K562 (cell line): ENCODE measurements around the gene PDE8A.

Experiments
- ARNT ChIP-seq, 2 experiments: fragments of 450-650 bp; IDR thresholded peaks; 2 replicates each; pipeline ENCODE4 v1.6.1; 2016; ENCODE audit warnings: mild to moderate bottlenecking in 1 of 2
- CREB1 ChIP-seq, 2 experiments: sonication (generic) in 1 of 2; formaldehyde crosslinking in 1 of 2; IDR thresholded peaks; 2 replicates each; pipeline versions ENCODE4 v1.6.1 to v1.8.0; 2012 to 2022; ENCODE audit warnings: inconsistent platforms in 1 of 2, mild to moderate bottlenecking in 1 of 2, missing genetic modification reagents in 1 of 2, moderate library complexity in 1 of 2
- LARP7 ChIP-seq: fragments of 450-650 bp; IDR thresholded peaks from 2 replicates; pipeline ENCODE4 v1.6.1; 2016
- TCF7L2 ChIP-seq: fragments of 150-350 bp; IDR thresholded peaks from 2 replicates; pipeline ENCODE4 v1.6.1; 2016; ENCODE audit warnings: low read depth, mild to moderate bottlenecking, low read length, moderate library complexity
- TF ChIP-seq, protein P1 (sequence below): fragments of 450-650 bp; formaldehyde crosslinking; IDR thresholded peaks from 2 replicates; pipeline ENCODE4 v1.4.0; 2022; ENCODE audit warnings: mild to moderate bottlenecking, moderate library complexity
- TF ChIP-seq, protein P2 (sequence below): sonication (generic); formaldehyde crosslinking; IDR thresholded peaks from 2 replicates; pipeline ENCODE4 v1.8.1; 2023; ENCODE audit warnings: mild to moderate bottlenecking, missing genetic modification reagents

DNA sequence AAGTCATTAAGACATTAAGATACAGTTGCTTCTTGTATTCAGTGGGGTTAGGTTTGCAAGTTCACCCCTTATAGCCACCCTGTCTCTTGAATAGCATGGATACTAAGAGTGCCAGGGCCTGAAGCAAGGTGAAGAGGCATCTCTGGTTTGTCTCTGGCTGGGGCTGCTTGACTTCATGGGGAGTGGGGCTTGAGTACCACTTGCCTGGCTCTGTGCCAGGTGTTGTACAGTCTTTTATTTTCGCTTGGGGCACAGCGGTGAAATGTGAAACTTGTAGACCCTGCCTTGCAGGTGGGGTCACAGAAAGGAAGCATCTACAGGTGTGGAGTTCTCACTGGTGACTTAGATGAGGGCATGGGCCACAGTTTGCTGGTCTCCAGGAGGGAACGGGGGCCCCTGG, 152.1 kb downstream of the PDE8A start:
- no peak for TF ChIP-seq CREB1 (IDR thresholded peaks at IDR 0.05)
- no peak for TF ChIP-seq CREB1 (CRISPR knock-in tag; IDR thresholded peaks at IDR 0.05)
- no peak for TF ChIP-seq ARNT (IDR thresholded peaks at IDR 0.05)
- TF ChIP-seq LARP7, result no peak
- no peak for TF ChIP-seq TCF7L2
- TF ChIP-seq, protein P1, sequence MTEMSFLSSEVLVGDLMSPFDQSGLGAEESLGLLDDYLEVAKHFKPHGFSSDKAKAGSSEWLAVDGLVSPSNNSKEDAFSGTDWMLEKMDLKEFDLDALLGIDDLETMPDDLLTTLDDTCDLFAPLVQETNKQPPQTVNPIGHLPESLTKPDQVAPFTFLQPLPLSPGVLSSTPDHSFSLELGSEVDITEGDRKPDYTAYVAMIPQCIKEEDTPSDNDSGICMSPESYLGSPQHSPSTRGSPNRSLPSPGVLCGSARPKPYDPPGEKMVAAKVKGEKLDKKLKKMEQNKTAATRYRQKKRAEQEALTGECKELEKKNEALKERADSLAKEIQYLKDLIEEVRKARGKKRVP, result no peak
- TF ChIP-seq, protein P2, sequence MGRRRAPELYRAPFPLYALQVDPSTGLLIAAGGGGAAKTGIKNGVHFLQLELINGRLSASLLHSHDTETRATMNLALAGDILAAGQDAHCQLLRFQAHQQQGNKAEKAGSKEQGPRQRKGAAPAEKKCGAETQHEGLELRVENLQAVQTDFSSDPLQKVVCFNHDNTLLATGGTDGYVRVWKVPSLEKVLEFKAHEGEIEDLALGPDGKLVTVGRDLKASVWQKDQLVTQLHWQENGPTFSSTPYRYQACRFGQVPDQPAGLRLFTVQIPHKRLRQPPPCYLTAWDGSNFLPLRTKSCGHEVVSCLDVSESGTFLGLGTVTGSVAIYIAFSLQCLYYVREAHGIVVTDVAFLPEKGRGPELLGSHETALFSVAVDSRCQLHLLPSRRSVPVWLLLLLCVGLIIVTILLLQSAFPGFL, result no peak
